GM21390 (cell line): ENCODE data around the gene CPSF7.
"Not testable (repeated sequence)": the region's sequence is repeated elsewhere in the genome, so short reads cannot be mapped to it uniquely, and the experiment has no call there.

Experiments used
- ATAC-seq: cut with Tn5 transposase; IDR thresholded peaks from one replicate; pipeline ENCODE4 v1.9.1; 2021; ENCODE audit not compliant: unreplicated experiment

CPSF7 gene, protein sequence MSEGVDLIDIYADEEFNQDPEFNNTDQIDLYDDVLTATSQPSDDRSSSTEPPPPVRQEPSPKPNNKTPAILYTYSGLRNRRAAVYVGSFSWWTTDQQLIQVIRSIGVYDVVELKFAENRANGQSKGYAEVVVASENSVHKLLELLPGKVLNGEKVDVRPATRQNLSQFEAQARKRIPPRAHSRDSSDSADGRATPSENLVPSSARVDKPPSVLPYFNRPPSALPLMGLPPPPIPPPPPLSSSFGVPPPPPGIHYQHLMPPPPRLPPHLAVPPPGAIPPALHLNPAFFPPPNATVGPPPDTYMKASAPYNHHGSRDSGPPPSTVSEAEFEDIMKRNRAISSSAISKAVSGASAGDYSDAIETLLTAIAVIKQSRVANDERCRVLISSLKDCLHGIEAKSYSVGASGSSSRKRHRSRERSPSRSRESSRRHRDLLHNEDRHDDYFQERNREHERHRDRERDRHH

DNA sequence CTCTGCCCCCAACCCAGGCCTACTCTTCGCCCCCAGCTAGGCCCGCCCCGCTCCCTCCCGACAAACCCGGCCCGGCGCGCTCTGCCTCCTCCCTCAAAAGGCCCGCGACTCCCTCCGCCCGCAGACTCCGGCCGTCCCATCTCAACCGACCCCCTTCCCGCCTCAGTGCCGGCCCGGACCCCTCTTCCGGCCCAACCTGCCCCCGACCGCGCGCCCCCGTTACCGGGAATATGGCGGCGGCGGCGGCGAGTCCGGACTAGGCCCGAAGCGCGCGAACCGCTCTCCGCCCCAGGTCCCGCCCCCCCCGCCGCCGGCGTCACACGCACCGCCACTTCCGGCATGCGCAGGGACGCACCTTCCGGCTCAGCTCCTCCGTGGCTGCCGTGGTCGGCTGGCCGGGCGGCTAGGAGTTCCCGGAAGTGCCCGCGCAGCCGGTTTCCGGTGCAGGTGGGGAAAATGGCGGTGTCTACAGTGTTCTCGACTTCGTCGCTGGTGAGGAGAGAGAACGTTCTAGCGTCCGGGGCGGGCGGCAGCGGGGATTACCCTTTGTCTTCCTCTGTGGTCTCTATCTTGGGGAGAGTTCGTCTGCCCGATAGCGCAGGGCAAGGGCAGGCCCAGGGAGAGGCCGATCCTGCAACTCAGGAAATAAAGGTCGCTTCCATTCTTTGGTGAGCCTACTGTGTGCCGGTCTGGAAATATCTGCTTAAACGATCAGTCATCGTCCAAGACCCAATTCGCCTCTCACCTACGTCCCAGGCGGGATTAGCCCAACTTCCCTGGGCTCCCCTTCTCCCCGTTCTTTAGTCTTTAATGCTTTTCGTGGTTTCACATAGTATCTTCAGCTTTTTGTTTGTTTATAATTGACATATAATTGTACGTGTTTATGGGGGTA is at the start of gene CPSF7, which contains the start of gene SDHAF2:
Gene CPSF7 (minus strand): TSS at position 285 of the 892 bp plus-strand sequence. CDS start 740 bp downstream, outside the sequence.
Gene SDHAF2 (plus strand): TSS at position 434 of the 892 bp plus-strand sequence. CDS start 23 bp downstream, at position 457.
- peak; percentile 89 for ATAC-seq

DNA sequence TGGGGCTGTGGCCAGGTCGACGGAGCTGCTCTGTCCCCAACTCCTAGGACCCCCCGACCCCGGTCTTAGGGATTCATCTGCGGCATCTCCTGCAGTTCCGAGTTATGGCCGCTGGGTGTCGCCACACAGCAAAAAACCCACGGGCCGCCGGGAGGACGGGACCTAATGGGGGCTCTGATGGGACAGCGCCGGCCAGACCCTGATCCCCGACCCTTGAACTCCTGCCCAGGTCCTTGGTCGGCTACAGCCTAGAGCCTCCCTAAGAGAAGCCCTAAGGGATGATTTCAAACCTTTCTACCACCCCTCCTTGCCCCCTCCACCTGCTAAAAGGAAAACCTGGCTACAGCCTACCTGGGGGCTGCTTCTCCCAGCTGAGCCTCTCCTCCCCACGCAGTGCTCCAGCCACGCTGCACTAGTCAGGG is 48.0 kb upstream of the CPSF7 start:
- ATAC-seq: no peak

DNA sequence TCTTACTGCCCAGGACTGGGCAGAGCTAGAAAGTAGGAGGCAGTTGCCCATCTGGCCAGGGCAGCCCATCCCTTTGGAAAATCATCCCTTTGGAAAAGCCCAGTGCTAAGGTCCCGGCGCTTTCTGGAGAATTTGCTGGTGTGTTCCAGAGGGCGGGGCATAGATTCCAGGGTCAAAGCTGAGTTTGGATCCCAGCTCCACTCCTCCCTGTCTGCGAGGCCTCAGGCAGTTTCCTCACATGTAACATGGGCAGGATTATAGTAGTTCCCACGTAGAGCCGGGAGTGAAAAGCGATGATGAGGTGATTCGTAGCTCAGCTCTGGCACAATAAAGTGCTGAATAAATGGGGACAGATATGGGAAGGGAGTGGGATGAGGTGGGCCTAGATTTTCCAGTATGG is 47.4 kb upstream of the CPSF7 start:
- ATAC-seq: no peak

DNA sequence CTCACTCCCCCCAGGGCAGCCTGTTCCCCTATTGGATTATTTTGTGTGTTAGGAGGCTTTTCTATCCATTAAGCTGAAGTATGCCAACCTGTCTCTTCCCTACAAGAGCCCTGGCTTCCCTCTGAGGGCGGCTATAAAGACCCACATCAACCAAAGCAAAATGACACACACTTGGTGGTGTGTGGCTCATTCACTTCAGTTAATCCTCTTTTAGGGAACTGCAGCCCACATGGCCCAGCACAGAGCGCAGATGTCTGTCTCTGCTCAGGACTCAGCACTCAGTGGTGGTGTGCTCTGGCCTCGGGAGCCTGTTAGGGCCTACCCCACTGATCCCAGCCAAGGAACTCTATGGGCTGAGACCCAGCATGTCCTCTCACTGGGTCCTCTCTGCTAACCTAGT is 46.6 kb upstream of the CPSF7 start:
- no peak for ATAC-seq

DNA sequence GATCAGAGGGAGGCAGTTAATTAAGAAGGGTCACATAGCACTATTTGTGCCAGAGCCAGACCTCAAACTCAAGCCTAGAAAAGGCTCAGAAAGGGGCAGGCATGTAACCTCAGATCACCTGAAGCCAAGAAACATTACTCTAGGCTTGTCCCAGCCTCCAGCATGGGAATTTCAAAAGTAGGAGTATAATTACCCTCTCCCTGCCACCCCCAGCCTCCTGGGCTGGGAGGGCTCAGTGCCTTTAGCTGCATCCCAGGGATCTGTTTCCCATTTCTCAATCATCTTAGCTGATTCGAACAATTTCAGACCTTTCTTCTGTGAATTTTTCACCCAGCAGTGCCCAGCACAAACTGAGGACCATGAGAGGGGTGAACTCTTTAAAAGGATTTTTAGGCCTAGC is 45.7 kb upstream of the CPSF7 start:
- no peak for ATAC-seq

DNA sequence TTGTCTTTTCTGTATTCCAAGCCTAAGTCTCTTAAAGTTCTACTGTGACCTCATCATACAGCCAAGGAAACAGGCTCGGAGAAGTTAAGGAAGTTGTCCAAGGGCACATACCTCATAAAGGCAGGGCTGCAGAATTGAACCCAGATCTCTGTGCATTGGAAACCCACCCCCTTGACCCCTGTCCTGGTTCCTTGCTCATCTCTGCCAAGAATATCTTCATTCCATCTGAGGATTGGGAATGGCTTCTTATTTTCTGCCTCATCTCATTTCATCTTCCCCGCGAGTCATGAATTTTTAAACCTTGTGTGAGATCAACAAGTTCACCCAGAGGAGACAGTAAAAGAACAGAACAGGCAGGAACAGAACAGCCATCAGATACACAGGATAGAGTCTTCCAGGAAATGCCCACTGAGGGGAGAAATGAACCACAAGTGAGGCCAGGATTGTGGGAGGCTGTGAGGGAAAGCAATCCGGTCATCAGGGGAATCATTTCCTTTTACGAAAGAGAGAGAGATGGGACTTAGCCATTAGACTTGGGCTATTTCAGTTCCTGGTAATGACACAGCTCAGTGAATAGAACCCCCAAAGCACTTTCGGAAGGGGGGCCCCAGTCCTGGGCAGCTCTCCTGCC is 44.4 kb upstream of the CPSF7 start:
- ATAC-seq: no peak

DNA sequence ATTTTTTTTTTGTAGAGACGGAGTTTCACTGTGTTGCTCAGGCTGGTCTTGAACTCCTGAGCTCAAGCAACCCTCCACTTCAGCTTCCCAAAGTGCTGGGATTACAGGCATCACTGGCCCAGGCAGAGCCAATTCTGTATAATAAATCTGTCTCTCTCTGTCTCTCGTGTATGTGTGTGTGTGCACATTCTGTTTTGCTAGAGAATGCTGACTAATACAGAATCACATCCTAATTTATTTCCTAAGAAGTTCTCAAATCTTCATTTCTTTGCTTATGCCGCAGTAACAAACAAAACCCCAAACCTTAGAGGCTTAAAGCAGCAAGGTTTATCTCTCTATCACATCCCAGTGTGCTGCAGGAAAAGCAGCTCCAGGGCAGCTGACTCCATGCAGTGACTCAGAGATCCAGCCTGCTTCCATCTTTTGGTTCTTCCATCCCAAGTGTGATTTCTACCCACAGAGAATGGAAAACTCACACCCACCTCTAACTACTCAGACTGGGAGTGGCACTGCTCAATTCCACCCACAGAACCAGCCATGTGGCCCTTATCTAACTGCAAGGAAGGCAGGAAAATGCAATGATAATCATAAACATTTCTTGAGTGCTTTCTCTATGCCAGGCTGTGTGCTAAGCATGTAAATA is 43.7 kb upstream of the CPSF7 start:
- no peak for ATAC-seq

DNA sequence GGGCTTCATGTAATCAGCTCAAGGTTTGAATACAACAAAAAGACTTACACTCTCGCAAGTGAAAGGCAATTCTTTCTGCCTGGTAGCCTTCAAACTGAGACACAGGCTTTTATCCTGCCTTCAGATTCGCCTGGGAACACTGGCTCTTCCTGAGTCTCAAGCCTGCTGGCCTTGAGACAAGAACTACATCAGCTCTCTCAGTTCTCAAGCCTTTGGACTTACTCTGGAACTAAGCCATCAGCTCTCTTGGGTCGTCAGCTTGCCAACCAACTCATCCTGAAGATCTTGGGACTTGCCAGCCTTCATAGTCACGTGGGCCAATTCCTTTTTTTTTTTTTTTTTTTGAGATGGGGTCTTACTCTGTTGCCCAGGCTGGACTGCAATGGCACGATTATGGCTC is 43.1 kb upstream of the CPSF7 start:
- ATAC-seq: no peak

DNA sequence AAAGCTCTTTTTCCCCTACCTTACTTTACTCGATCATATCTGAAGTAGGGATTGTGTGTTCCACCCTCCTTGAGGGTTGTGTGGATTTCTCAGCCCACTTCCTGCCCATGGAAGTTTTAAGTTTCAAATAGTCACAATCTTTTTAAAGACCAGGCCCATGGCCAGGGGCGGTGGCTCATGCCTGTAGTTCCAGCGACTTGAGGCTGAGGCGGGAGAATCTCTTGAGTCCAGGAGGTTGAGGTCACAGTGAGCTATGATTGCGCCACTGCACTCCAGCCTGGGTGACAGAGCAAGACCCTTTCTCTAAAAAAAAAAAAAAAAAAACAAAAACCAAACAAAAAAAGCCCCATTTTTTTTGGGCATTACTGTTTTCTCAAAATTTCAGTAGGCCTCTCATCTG is 42.5 kb upstream of the CPSF7 start:
- ATAC-seq: no peak

DNA sequence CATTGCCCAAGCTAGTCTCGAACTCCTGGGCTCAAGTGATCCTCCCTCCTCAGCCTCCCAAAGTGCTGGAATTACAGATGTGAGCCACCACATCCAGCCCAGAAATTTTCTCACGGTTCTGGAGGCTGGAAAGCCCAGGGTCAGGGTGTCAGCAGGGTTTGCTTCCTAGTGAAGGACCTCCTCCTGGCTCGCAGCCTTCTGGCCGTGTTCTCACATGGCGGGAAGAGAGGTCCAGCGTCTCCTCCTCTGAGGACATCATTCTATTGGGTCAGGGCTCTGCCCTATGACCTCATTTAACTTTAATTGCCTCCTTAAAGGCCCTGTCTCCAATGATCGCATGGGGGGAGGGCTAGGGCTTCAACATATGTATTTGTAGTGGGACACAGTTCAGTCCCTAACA is 38.2 kb upstream of the CPSF7 start:
- ATAC-seq: no peak

DNA sequence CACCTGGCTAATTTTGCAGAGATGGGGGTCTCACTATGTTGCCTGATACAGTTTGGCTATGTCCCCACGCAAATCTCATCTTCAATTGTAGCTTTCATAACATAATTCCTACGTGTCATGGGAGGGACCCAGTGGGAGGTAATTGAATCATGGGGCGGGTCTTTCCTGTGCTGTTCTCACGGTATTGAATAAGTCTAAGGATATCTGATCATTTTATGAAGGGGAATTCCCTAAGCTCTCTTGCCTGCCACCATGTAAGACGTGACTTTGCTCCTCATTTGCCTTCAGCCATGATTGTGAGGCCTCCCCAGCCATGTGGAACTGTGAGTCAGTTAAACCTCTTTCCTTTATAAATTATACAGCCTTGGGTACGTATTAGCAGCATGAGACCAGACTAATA is 37.8 kb upstream of the CPSF7 start:
- ATAC-seq: not testable (repeated sequence)

DNA sequence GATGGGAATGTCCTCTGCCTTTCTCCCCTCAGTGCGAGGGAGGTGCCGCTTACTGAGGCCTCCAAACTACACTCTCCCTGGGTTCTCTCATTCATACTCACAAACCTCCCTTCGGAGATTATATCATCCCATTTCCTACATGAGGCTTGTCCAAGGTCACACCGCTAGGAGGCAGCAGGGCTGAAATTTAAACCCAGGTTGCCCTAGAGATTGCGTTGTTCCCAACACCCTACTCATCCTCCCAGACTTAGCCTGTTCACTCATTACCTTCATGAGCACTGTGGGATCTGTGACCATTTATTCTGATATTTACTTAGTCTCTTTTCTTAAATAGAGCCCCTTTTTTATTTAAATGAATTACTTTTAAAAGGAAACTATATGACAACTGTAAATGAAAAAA is 31.2 kb upstream of the CPSF7 start:
- no peak for ATAC-seq

DNA sequence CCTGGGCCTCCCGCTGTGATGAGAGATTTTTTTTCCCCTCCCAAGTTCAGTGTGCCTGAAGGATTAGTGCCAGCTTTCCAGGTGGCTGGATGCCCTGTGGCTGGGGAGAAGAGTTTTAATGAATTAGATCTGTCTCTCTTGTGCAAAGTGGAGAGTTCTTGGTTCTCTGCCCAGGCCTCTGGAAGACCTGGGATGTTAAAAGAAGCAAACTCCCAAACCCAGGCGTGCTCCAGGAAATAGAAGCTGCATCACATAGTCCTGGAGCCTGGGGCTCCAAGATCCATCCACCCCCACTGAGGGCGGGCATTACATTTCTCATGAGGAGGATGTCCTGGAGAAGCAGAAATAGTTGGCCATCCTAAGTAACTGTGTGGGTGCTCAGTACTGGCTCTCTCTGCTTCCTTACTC is 30.7 kb upstream of the CPSF7 start:
- no peak for ATAC-seq

DNA sequence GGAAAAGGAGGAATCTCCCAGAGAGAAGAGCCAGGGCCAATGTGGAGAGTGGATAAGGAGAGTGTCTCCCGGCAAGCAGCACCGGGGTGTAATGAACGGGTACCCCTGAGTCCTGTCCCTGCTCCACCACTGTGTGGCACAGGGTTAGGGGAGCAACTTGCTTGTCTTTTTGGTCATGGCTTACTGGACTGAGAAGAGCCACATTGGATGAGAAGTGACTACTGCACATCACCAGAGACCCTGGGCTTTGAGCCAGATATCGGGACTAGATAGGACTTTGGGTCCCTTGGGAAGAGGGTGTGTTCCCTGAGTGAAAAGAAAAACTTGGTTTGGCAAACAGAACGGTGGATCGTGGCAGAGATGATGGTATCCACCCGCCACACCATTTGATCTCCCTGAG is 24.7 kb upstream of the CPSF7 start:
- ATAC-seq: no peak

DNA sequence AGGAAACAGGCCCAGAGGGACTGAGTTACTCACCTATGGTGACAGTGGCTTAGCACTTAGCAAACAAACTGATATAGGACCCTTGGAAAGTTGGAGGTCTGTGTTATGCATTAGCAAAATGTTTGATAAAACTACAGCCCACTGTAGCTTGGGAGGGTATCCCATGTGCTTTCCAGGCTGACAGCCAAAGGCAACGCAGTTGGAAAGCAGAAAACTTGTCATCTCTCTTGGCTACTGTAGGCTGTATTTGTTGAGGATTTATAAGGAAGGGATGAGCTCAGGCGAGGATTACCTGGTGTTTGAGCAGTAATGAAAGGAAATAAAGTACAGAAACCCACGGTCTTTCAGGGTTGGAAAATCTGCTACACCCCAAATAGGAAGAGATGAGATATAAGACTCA is 23.9 kb upstream of the CPSF7 start:
- no peak for ATAC-seq

DNA sequence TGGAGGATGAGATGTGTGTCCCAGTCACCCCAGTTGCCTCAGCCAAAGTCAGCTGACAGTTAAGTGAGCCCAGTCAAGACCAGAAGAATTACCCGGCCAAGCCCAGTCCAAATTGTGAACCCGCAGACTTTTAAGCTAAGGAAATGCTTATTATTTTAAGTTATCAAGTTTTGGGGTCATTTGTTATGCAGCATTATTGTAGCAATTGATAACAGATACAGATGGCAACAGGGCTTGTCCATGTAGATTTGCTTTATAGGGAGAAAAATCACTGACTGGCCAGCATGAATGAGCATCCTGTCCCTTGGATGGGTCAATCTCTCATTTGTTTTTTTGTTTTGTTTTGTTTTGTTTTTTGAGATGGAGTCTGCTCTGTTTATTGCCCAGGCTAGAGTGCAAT is 23.1 kb upstream of the CPSF7 start:
- no peak for ATAC-seq

DNA sequence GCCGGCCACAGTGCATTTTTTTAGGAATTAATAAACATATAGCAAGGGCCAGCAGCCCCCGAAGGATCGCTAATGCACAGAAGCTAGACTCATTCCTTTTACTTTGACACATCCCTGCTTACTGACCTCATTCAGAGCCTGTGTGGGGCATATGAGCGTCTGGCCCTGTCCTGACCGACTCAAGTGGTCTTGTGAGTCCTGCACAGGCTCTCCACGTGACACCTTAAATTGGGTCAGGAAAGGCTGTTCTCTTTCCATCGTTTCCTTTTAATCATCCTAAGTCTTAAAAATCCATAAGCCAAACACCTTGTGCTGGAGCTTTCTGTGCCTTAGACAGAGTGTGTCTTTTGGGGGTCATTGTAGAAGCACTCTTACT is 18.8 kb upstream of the CPSF7 start:
- ATAC-seq: no peak

DNA sequence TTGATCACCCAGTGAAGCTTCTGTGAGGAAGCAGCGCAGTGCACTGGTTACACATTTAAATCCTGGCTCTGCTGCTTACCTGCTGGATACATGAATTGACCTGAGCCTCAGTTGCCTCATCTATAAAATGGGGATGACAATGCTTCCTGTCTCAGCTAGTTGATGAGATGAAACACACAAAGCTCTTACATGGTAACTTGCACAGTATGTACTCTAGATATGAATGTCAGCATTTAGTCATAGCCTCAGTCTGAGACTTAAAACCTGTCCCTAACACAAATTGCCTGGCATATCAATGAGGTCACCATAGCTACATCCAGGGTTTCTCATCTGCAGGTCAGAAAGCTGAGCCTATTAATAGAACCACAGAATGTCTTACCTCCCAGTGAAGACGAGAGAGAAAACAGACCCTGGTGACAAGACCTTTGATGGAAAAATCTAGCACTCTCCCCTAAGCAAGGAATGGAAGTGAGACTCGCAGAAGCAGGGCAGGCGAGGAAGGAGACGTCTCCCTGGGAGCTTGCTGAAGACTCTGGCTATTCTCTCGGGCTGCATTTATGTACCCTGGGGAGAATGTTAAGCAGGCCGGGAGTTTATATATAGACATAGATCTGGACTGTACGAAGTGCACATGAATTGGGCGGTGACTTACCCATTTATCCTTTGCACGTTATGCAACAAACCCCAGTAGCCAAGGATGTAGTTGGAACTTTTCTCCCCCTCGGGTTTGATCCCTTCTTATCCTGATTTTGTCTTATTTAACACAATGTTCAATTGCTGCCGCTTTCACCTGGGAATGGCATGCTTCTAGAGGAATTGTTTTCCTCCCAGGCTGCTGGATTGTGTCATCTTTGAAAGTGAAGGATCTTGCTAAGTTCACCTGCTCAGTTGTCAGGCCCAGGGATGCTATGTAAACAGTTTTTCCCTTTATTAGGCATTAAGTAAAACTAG is 18.1 kb upstream of the CPSF7 start:
- no peak for ATAC-seq

DNA sequence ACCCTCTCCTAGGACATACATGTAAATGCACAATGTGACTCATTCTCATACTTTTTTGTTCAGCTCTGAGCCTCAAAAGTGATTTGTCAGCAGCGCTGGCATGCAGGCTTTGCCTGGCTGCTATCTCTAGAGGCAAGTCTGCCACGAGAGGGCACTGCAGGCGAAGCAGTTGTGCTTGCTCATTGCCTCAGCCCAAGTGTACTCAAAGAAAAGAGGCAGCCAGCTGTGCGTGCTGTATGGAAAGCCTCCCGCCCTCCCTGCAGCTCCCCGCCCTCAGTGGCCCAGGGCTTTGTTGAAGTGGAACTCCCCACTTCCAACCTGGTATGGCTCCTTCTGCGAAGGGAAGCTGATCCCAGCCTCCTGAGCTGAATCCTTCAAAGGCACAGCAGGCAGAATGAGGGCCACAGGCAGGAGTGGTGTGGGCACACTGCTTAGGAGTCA is 16.5 kb upstream of the CPSF7 start:
- peak; percentile 67 for ATAC-seq

DNA sequence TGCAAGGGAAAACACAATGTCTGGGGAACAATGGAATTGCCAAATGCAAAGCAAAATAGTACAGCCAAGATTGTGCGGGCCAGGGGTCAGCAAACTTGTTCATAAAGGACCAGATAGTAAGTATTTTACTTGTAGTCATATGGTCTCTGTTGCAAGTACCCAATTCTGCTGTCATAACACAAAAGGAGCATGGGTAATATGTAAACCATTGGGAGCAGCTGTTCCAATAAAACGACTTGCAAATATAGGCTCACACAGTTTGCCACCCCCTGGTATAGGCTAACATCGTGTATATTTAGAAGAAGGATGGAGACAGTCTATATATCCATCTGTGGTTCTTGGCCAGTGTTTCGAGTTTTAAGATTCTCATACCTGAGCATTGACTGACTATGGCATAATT is 15.7 kb upstream of the CPSF7 start:
- no peak for ATAC-seq
